Right cardiac atrium (tissue), 5 donors: ENCODE data around the gene CASZ1. TPM values are rescaled to one million over a fixed set of nuclear protein-coding genes. Genes with fewer than 3 reads are reported as not detected.

Experiments used
- ATAC-seq, 2 donors: fragments of 200-7000 bp; cut with Tn5 transposase; one replicate each; pipeline versions ENCODE4 v1.8.0 to v1.9.1; 2020; ENCODE audit warnings: moderate library complexity in 2 of 2, mild to moderate bottlenecking in 1 of 2
- DNase-seq, 3 donors: peaks; one replicate each; pipeline ENCODE4 v3.0.0-alpha.2; 2020
- H3K27ac ChIP-seq: one replicate; pipeline ENCODE4 v1.5.1; 2013; ENCODE audit warnings: mild to moderate bottlenecking, low read length, control low read depth, moderate library complexity
- H3K27me3 ChIP-seq: one replicate; pipeline ENCODE4 v1.6.1; 2013; ENCODE audit not compliant: control insufficient read depth, insufficient read depth
- H3K4me1 ChIP-seq: one replicate; pipeline ENCODE4 v1.6.1; 2013; ENCODE audit warnings: low read length; ENCODE audit not compliant: control insufficient read depth, insufficient read depth
- H3K4me3 ChIP-seq: one replicate; pipeline ENCODE4 v1.5.1; 2013; ENCODE audit warnings: low read length, control low read depth
- H3K9me3 ChIP-seq: one replicate; pipeline ENCODE4 v1.6.1; 2013; ENCODE audit warnings: low read length; ENCODE audit not compliant: control insufficient read depth
- WGBS: extraction: QIAGEN DNeasy Blood & Tissue Kit; methylation state at CpG from one replicate; pipeline ENCODE4 v1.1.7; 2013; 5-methylcytosine and 5-hydroxymethylcytosine counted together
- intact Hi-C, 4 donors: fragments of 100-400 bp; cut with DNase I; formaldehyde crosslinking; loops; one replicate each; pipeline versions ENCODE4 v1.11.0 to v1.14.0; 2022 to 2023
- polyA plus RNA-seq: library from polyadenylated mRNA; stranded (reverse); fragments of 200-250 nt; gene quantifications from one replicate; pipeline ENCODE4 v1.2.3, GENCODE V29; 2013
- total RNA-seq, 4 donors: library from RNA; stranded (reverse); fragmentation: NEBNext Ultra II Directional; extraction: Animal tissue kit (Norgen Biotek cat#: 25700); gene quantifications; one replicate each; pipeline ENCODE4 v1.2.1, GENCODE V29; 2021
- donor health status: healthy with polysubstance abuse.
- donor health status: DM: no; HTN: yes; CAD: no.
- donor health status: DM: no; HTN: no; CAD: no.
- donor health status: DM: no; HTN: yes; CAD: no; lungs with severe emphysema.
- donor health status: DM: yes; HTN: yes; CAD: no.

CASZ1 gene
- total and polyA plus RNA-seq, 5 donors = 24.2 to 98.9 (median 54.5) TPM

- no peak for ATAC-seq
- no peak overlapping the region for H3K27ac ChIP-seq
- WGBS = 63% methylated on average over 11 of the region's 11 CpGs
- H3K4me1 ChIP-seq = peaks cover 8% of the 10 kb centered on the region
- no peak for DNase-seq
- intact Hi-C loops = no loop called here
- no peaks in the 10 kb centered on the region for H3K27me3 ChIP-seq
- no peak overlapping the region for H3K4me3 ChIP-seq
- no peaks in the 10 kb centered on the region for H3K9me3 ChIP-seq
These were observed 52.4 kb downstream of the CASZ1 start for GRCh38 chr1:10744029-10744428.

DNA sequence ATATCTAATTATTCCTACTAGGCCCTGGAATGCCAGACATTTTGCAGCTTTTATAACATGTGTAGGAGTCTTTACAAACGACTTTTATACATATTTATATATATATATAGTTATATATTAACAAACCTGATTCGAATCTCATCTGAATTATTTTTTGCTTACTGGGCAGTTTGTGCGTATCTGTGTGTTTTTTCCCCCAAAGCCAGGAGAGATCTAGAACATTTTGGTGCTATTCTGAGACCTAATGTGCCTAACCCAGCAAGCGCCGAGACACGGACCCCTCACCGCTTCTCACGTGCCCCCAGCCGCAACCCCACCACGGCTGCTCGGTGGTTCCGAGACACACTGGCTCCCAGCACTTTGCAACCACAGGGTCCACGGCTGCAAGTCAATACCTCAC, 54.8 kb downstream of the CASZ1 start:
- DNase-seq (no peak), ATAC-seq (no peak)
- Histone ChIP-seq H3K4me3 (no peak overlapping the region), H3K4me1 (peaks cover 16% of the 10 kb centered on the region), H3K27ac (no peak overlapping the region), H3K27me3 (no peaks in the 10 kb centered on the region), H3K9me3 (no peaks in the 10 kb centered on the region)
- 85% methylated on average over 13 of the region's 13 CpGs for WGBS
- intact Hi-C loops = no loop called here

DNA sequence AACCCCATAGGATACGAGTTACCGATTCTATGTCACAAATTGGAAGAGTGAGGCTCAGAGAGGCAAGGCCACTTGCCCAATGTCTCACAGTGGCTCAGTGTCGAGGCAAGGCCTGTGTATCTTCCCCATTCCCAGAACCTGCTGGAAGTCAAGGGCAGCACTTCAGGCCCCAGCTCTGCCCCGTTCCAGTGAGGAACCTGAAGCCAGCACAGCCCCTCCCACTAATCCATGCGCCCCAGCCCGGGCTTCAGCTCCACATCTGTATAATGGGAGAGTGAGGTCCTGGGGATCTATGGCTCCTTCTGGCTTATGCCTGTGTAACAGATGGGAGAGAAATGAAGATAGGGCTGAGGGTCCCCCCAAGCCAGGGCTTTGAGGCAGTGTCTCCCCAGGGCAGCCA, 56.3 kb downstream of the CASZ1 start:
- no peaks in the 10 kb centered on the region for H3K27me3 ChIP-seq
- no peak overlapping the region for H3K27ac ChIP-seq
- DNase-seq (no peak), ATAC-seq (no peak)
- H3K4me1 ChIP-seq = peaks cover 7% of the 10 kb centered on the region
- WGBS = 86% methylated on average over 6 of the region's 6 CpGs
- no peaks in the 10 kb centered on the region for H3K9me3 ChIP-seq
- no peak overlapping the region for H3K4me3 ChIP-seq
- intact Hi-C loops = no loop called here

GRCh38 chr1:10739589-10739988, 56.9 kb downstream of the CASZ1 start:
- peaks cover 7% of the 10 kb centered on the region for H3K4me1 ChIP-seq
- no peaks in the 10 kb centered on the region for H3K27me3 ChIP-seq
- intact Hi-C loops = no loop called here
- DNase-seq (no peak), ATAC-seq (no peak)
- H3K27ac ChIP-seq = no peak overlapping the region
- no peaks in the 10 kb centered on the region for H3K9me3 ChIP-seq
- no peak overlapping the region for H3K4me3 ChIP-seq
- WGBS = 83% methylated on average over 8 of the region's 8 CpGs

DNA sequence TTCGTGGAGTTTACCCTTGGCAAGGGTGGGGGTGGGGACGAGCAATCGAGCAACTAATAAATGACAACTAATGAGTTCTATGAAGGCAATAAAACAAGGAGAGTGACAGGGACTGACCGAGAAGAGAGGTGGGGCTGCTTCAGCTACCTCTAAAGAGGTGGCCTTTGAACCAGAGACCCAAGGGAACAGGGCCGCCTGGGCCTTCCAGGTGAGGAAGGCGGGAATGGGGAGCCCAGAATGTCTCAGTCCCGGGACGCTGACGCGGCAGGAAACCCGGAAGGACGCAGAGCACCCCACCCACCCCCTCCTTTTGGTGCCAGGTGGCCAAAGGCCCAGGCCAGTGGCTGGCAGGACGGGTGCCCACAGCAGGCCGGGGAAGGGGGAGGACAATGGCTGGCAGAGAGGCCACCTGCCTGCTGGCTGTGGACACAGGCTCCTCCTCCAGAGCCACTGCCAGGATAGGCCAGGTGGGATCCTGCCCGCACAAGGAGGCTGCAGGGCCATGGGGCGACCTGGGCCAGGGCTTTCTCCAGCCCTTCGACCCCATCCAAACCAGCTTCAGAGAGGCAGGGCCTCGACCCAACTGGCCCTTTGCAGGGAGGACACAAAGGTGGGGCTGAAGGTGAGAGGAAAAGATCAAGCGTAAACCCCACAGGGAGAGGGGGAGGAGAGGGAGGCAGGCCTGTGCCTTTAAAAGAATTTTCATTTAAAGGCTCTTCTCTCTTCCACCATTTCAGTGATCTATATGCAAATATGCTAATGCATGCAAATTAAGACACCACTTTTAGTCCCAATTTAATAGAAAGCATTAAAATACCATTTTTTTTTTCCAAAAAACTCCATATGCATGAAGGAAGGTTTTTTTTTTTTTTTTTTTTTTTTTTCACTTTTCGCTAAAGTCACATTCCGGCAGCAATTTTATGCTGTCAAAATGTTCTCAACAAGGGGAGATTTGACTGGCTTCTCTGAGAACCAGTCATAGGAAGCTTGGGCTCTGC, 58.1 kb downstream of the CASZ1 start:
- Histone ChIP-seq H3K27me3 (no peaks in the 10 kb centered on the region), H3K4me1 (peaks cover 7% of the 10 kb centered on the region), H3K27ac (peak overlapping the region; percentile 32), H3K9me3 (no peaks in the 10 kb centered on the region), H3K4me3 (no peak overlapping the region)
- 71% methylated on average over 21 of the region's 21 CpGs for WGBS
- DNase-seq (no peak), ATAC-seq (no peak)
- intact Hi-C loops = no loop called here

- Histone ChIP-seq H3K27me3 (no peaks in the 10 kb centered on the region), H3K9me3 (no peaks in the 10 kb centered on the region), H3K4me1 (peaks cover 7% of the 10 kb centered on the region), H3K4me3 (no peak overlapping the region), H3K27ac (peak overlapping the region; percentile 32)
- 62% methylated on average over 12 of the region's 12 CpGs for WGBS
- intact Hi-C loops = no loop called here
- DNase-seq (no peak), ATAC-seq (peak; percentile 2 to 4)
These were observed 58.8 kb downstream of the CASZ1 start for GRCh38 chr1:10737651-10738050.

DNA sequence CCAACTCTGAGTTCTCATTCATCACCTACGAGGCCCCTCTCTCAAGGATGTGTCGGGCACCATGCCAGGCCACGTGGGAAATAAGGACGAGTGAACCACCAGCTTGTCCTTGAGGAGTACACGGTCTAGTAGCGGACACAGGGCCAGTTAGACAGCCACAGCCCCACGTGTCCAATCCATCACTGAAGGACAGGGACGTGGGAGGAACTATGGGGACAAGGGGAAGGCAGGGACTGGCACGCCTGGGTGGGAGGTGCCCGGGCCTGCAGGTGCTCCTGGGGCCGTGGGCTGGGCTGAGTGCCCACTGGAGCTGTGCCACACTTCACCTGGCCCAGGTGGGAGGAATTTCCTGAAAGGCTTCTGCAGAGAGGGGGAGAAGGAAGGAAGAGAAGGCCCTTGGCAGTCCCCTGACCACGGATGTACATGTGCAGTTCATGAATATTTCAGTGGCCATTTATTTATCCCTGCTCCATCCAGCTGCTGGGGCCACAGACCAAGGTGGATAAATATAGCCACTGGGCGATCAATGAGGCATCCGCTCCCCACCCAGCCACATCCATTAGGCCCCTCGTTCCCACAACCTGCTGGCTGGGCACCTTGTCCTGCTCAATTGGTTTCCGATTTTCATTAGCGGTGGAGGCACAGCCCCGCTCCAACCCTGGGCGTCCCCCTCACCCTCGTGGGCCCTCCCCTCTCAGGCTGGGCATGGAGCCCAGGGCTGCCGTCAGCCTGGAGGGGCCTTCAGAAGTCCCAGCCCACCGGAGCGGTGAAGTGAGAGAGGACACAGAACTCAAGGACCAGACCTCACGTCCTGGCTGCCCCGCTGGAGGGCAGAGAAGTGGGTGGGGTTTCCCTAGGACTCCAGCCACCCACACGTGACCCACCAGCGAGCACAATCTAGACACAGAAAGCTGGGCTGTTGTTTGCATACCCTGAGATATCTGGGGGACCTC, 59.5 kb downstream of the CASZ1 start:
- Histone ChIP-seq H3K27ac (peak overlapping the region; percentile 80), H3K4me3 (no peak overlapping the region), H3K4me1 (peaks cover 7% of the 10 kb centered on the region), H3K27me3 (no peaks in the 10 kb centered on the region), H3K9me3 (no peaks in the 10 kb centered on the region)
- intact Hi-C loops = no loop called here
- peak; percentile 51 to 61 for ATAC-seq
- peak; percentile 63 to 83 (median 75) for DNase-seq
- WGBS = 27% methylated on average over 27 of the region's 27 CpGs

DNA sequence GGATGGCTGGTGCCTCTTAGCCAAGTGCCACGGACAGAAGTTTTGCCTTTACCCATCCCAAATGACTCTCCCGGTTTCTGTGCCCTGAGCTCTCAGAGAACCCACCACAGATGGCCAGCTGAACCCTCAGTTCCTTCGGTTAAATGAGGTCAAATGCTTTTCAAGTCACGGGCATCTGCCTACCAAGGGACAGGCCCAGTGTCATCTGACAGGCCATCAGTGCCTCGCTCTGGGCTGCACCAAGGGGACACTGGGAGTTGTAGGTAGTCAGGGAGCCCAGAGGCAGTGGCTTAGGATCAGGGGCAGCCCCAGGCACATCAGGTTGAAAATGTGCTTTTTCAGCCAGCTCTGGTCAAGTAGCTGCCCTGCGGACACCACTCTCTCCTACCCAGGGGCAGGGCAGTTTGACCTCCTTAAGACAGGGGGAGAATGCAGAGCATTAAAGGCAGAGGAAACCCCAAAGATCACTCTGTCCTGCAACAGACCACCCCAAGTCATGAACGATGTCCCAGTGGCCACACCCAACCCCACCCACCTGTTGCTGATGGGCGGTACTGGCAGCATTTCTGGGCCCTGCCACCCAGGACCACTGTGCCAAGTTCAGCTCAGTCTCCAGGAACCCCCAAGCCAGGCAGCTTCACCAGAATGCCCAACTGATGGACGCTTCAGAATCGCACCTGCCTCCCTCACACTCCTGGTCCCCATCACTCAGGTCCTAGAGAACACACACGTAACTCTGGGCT, 60.7 kb downstream of the CASZ1 start:
- Histone ChIP-seq H3K27ac (peak overlapping the region; percentile 80), H3K27me3 (no peaks in the 10 kb centered on the region), H3K9me3 (no peaks in the 10 kb centered on the region), H3K4me1 (peaks cover 7% of the 10 kb centered on the region), H3K4me3 (no peak overlapping the region)
- intact Hi-C loops = loop anchor here in 1 of 4 donors (2.0 kb wide), 1 partner anchor 21 kb away; no protein-coding TSS in a partner anchor
- 57% methylated on average over 11 of the region's 11 CpGs for WGBS
- ATAC-seq (peak; percentile 22 to 29), DNase-seq (peak in 1 of 3 donors; percentile 60)

- WGBS = 49% methylated on average over 24 of the region's 24 CpGs
- no peaks in the 10 kb centered on the region for H3K27me3 ChIP-seq
- intact Hi-C loops = loop anchor here in 1 of 4 donors (2.0 kb wide), 1 partner anchor 20 kb away; no protein-coding TSS in a partner anchor
- DNase-seq (peak; percentile 37 to 83 (median 78)), ATAC-seq (peak; percentile 46 to 69)
- peak overlapping the region; percentile 80 for H3K27ac ChIP-seq
- peaks cover 7% of the 10 kb centered on the region for H3K4me1 ChIP-seq
- no peaks in the 10 kb centered on the region for H3K9me3 ChIP-seq
- H3K4me3 ChIP-seq = no peak overlapping the region
These were observed 61.4 kb downstream of the CASZ1 start for GRCh38 chr1:10734962-10735544.

- Histone ChIP-seq H3K27me3 (no peaks in the 10 kb centered on the region), H3K4me3 (no peak overlapping the region), H3K27ac (peak overlapping the region; percentile 41), H3K9me3 (no peaks in the 10 kb centered on the region), H3K4me1 (peaks cover 7% of the 10 kb centered on the region)
- intact Hi-C loops = loop anchor here in 1 of 4 donors (2.0 kb wide), 1 partner anchor 20 kb away; no protein-coding TSS in a partner anchor
- ATAC-seq = no peak
- DNase-seq = no peak
- WGBS = 76% methylated on average over 6 of the region's 6 CpGs
These were observed 62.1 kb downstream of the CASZ1 start for GRCh38 chr1:10734375-10734774.
